SKM-1 treated with dmso at 0.1 percent for 144 hours (cell line): Measurements from ENCODE around the gene CDK5R1.
A peak's percentile ranks its signal among the peaks of the same experiment; 100 is the strongest.

Experiments
- DNase-seq: peaks from one replicate; lab custom pipeline; 2025; ENCODE audit not compliant: unreplicated experiment; lab: John Stamatoyannopoulos, UW

The CDK5R1 gene

DNA sequence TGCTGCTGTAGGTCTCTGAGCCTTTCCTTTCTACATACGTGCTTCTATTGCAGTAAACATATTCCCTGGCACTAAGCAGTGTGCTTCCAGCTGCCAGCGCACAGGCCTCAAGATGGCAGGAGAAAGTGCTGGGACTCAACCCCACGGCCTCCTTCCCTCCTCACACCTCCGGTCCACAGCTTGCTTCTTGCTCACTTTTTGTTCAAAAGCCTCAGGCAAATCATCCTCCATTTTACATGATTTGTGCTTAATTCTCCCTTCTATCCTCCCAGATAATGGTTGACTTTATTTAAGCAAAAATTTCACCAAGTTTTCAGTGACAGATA lies 5.4 kb downstream of the CDK5R1 start:
- DNase-seq = no peak

DNA sequence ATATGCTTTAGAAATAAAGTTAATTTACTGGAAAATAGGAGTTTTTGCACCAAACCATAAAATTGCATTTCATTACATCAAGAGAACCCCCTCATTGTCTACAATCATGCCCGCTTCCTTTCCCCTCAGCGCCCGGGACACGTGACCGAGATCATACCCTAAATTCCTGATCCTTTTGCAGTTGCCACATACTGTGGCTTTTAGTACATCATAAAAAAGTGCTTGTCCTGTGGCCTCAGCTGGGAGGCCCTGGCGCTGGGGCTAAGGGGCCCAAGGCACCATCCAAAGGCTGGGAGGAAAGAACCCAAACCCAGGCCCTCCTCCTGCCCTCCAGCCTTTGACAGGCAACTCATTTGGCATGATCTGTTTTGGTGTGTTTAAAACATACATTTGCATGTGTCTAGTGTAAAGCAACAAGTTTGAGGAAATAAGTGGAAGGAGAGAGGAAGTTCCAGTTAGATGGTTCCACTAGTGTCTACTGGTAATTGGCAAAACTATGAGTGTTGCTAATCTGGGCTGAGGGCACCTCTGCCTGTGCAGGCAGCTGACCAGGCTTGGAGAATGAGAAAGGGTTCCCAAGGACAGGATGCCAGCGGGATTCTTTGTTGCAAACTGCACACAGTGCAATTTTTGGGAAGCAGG lies 6.0 kb downstream of the CDK5R1 start:
- DNase-seq = peak; percentile 53

DNA sequence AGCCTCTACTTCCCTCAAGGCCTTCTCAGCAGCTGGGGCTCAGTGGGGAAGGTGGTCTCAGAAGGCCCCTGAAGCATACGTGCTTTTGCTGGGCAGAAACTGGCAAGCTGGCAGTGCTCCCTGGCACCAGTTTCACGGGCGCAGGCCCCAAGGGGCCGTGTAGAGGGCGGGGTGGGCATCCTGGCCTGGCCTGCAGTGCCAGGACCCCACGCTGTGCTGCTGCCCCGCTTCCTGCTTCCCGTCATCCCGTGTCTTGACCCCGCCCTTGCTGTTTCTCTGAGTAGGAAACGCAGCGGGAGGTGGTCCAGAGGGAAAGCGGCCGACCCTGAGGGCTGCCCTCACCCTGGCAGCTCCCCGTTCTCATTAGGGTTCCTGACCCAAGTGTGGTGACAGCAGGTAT lies 6.8 kb downstream of the CDK5R1 start:
- DNase-seq = no peak

GRCh38 chr17:32493976-32494513 lies 7.3 kb downstream of the CDK5R1 start:
- no peak for DNase-seq

DNA sequence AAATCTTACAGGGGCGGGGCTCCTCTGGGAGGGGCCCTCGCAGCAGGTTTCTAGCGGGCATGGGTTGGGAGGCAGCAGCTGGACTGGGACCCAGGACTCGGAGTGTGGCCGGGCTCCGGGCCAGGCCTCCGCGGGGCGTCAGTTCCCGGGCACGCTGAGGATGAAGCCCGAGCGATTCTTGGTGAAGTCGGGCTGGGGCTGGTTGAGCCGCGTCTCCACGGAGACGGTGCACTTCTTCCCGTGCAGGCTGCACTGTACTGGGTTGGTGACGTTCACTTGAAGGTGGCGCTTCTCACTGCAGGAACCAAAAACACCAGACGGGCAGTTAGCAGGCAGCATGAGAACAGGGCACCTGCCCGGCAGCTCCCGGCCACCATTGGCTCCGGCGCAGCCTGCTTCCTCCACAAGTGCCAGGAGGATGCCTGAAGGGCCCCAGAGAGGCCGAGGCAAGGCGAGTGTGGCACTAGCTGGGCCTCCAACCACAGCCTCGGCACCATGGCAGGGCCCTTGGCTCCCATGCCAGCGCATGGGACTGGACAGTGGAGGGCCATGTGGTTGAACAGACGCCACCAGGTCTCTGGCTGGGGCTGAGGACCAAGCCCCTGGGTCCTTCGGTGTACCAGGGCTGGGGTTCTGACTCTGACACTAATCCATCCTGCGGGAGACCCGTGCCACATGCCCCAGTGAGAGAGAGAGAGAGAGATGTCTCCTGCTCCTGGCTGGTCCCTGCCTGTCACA lies 8.0 kb downstream of the CDK5R1 start:
- DNase-seq = no peak

- no peak for DNase-seq
These were observed 8.8 kb downstream of the CDK5R1 start for GRCh38 chr17:32495359-32496231.

- DNase-seq = no peak
These were observed 9.7 kb downstream of the CDK5R1 start for GRCh38 chr17:32496395-32497073.

- DNase-seq = no peak
These were observed 10.8 kb downstream of the CDK5R1 start for GRCh38 chr17:32497431-32498205.

GRCh38 chr17:32498391-32498790 lies 11.6 kb downstream of the CDK5R1 start:
- no peak for DNase-seq

GRCh38 chr17:32502013-32502412 lies 15.2 kb downstream of the CDK5R1 start:
- no peak for DNase-seq

- no peak for DNase-seq
These were observed 15.9 kb downstream of the CDK5R1 start for GRCh38 chr17:32502710-32503109.

- peak; percentile 53 for DNase-seq
These were observed 16.7 kb downstream of the CDK5R1 start for GRCh38 chr17:32503251-32504165.

DNA sequence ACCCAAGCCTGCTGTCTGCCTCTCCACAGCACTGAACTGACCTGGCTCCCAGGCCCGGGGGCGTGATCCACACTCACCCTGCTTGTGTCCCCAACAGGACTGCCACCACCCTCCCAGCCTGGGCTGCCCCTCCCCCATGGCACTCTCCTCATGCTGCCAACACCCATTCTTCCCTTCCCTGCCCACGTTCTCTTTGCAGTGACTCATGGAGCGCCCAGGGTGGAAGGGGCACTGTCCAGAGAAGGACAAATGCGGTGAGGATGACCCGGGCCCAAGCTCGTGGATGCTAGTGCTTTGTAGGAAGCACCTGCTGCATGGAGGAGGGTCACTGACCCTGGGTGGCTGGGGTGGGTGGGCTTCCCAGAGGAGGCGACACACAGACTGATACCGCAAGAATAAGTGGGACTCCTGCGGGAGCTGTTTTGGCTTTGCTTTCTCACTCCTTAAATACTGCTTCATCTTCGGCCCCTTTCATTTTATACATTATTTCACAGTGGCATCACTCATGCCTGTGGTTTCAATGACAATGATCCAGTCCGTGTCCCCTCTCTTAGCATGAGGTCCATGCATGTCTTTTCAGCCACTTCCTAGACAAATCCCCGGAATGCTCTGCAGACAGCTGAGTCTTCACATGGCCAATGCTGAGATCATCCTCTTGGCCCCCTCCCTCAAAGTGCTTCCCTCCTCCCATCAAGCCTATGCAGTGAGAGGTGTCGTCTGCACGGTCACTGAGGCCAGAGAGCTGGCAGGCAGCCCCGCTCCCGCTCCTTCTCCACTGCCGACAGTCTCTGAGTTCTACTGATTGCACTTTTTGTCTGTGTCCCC lies 17.6 kb downstream of the CDK5R1 start:
- DNase-seq = no peak

GRCh38 chr17:32508926-32509325 lies 22.1 kb downstream of the CDK5R1 start:
- DNase-seq = no peak

GRCh38 chr17:32510466-32510865 lies 23.7 kb downstream of the CDK5R1 start:
- DNase-seq = no peak

GRCh38 chr17:32512328-32512727 lies 25.5 kb downstream of the CDK5R1 start:
- DNase-seq = no peak

DNA sequence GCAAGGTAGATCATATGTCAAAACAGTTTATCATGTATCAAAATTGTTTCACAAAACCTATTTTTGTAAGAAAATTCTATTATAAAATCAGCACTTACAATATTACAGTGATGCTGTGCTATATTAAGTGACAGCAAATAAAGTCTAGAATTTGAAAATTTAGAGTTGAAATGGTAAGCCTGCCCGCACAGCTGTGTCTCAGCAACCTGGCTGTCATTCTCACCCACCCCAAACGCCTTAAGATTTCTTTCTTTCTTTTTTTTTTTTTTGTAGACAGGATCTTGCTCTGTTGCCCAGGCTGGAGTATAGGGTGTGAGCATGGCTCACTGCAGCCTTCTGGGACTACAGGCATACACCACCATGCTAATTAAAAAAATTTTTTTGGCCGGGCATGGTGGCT lies 26.8 kb downstream of the CDK5R1 start:
- DNase-seq = no peak

- no peak for DNase-seq
These were observed 27.8 kb downstream of the CDK5R1 start for GRCh38 chr17:32514606-32515005.
